ENCODE results near the gene TLN1. TPM values are rescaled to one million over a fixed set of nuclear protein-coding genes. Genes with fewer than 3 reads are reported as not detected.

The TLN1 gene
- total and polyA plus RNA-seq, 11 donors: 152 to 373 (median 257) TPM

DNA sequence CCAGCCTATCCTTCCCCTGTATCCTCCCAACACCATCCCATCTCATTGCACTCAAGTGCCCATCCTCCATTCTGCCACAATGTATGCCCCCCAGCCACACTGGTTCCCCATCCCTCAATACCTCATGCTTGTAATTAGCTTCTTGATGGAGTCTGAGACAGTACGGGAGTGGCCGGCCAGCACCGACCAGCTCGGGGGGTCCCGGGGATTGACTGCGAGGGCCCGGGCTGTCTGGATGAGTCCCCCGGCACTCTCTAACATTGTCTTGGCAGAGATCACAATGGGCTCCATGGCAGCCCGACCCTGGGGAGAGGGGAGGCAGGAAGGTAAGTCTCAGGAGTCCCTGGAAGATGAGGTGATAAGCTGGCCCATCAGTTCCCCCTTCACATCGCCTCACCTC, 25.0 kb downstream of the TLN1 start:
- TF ChIP-seq, protein P1, sequence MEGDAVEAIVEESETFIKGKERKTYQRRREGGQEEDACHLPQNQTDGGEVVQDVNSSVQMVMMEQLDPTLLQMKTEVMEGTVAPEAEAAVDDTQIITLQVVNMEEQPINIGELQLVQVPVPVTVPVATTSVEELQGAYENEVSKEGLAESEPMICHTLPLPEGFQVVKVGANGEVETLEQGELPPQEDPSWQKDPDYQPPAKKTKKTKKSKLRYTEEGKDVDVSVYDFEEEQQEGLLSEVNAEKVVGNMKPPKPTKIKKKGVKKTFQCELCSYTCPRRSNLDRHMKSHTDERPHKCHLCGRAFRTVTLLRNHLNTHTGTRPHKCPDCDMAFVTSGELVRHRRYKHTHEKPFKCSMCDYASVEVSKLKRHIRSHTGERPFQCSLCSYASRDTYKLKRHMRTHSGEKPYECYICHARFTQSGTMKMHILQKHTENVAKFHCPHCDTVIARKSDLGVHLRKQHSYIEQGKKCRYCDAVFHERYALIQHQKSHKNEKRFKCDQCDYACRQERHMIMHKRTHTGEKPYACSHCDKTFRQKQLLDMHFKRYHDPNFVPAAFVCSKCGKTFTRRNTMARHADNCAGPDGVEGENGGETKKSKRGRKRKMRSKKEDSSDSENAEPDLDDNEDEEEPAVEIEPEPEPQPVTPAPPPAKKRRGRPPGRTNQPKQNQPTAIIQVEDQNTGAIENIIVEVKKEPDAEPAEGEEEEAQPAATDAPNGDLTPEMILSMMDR (IDR thresholded peaks at IDR 0.05): no peak
- TF ChIP-seq POLR2A (IDR thresholded peaks at IDR 0.05): no peak
- ATAC-seq (no peak), DNase-seq (peak in 2 of 5 donors; percentile 11)
- Histone ChIP-seq H3K27ac (peak overlapping the region in 1 of 12 donors; percentile 13), H3K4me1 (peaks cover 0 to 19% (median 0%) of the 10 kb centered on the region in 12 donors), H3K9me3 (no peaks in the 10 kb centered on the region), H3K4me3 (no peak overlapping the region), H3K27me3 (no peaks in the 10 kb centered on the region), H3K36me3 (peaks cover 13 to 100% (median 98%) of the 10 kb centered on the region in 9 donors)
- intact Hi-C loops (cut with DNase I): loop anchor here in 1 of 10 donors (5.0 kb wide), 1 partner anchor 45 kb away; no protein-coding TSS in a partner anchor
- WGBS, 4 donors: 86 to 97% (median 93%) methylated on average over 9 to 10 of the region's 10 CpGs

- Histone ChIP-seq H3K27me3 (no peaks in the 10 kb centered on the region), H3K27ac (peak overlapping the region in 1 of 12 donors; percentile 21), H3K4me1 (peaks cover 0 to 16% (median under 1%) of the 10 kb centered on the region in 12 donors), H3K36me3 (peaks cover 13 to 100% (median 98%) of the 10 kb centered on the region in 9 donors), H3K9me3 (no peaks in the 10 kb centered on the region), H3K4me3 (no peak overlapping the region)
- DNase-seq (peak in 2 of 5 donors; percentile 14 to 18), ATAC-seq (no peak)
- TF ChIP-seq POLR2A (IDR thresholded peaks at IDR 0.05): no peak
- TF ChIP-seq, protein P1 (IDR thresholded peaks at IDR 0.05): no peak
- 87 to 96% (median 94%) methylated on average over 3 to 7 of the region's 7 CpGs for WGBS, 4 donors
- intact Hi-C loops (cut with DNase I): loop anchor here in 1 of 10 donors (5.0 kb wide), 1 partner anchor 44 kb away; no protein-coding TSS in a partner anchor
These were observed 26.1 kb downstream of the TLN1 start for GRCh38 chr9:35705836-35706430.

GRCh38 chr9:35705372-35705771, 26.6 kb downstream of the TLN1 start:
- H3K4me3 ChIP-seq: no peak overlapping the region
- 76 to 93% (median 88%) methylated on average over 8 of the region's 8 CpGs for WGBS, 4 donors
- no peaks in the 10 kb centered on the region for H3K9me3 ChIP-seq
- intact Hi-C loops (cut with DNase I): loop anchor here in 1 of 10 donors (5.0 kb wide), 1 partner anchor 43 kb away; no protein-coding TSS in a partner anchor
- no peak for TF ChIP-seq POLR2A (IDR thresholded peaks at IDR 0.05)
- TF ChIP-seq, protein P1 (IDR thresholded peaks at IDR 0.05): no peak
- DNase-seq: peak in 2 of 5 donors; percentile 10 to 14
- ATAC-seq: no peak
- peaks cover 0 to 20% (median 1%) of the 10 kb centered on the region in 12 donors for H3K4me1 ChIP-seq
- H3K36me3 ChIP-seq: peaks cover 13 to 100% (median 98%) of the 10 kb centered on the region in 9 donors
- H3K27ac ChIP-seq: peak overlapping the region in 2 of 12 donors; percentile 21 to 59
- H3K27me3 ChIP-seq: no peaks in the 10 kb centered on the region

GRCh38 chr9:35703906-35704672, 27.9 kb downstream of the TLN1 start:
- H3K9me3 ChIP-seq: no peaks in the 10 kb centered on the region
- no peaks in the 10 kb centered on the region for H3K27me3 ChIP-seq
- peak in 3 of 5 donors; percentile 53 to 69 (median 58) for DNase-seq
- WGBS, 4 donors: 86 to 89% (median 86%) methylated on average over 26 of the region's 26 CpGs
- H3K4me3 ChIP-seq: no peak overlapping the region
- peaks cover 13 to 100% (median 100%) of the 10 kb centered on the region in 9 donors for H3K36me3 ChIP-seq
- peak overlapping the region in 2 of 12 donors; percentile 27 to 59 for H3K27ac ChIP-seq
- ATAC-seq: peak; percentile 51 to 73 (median 55)
- TF ChIP-seq, protein P1 (IDR thresholded peaks at IDR 0.05): no peak
- peaks cover 0 to 21% (median 4%) of the 10 kb centered on the region in 12 donors for H3K4me1 ChIP-seq
- intact Hi-C loops (cut with DNase I): no loop called here

Measured in heart left ventricle (tissue), 16 donors.